Stimulated activated CD8-positive, alpha-beta memory T cell treated with anti-CD3 and anti-CD28 coated beads, Interleukin-12 subunit alpha, Interleukin-12 subunit beta, amount 100 ng/mL, for 24 hours (primary cell): ENCODE measurements around the gene LOC128125822.

Source experiments
- DNase-seq: peaks from one replicate; pipeline ENCODE4 v3.0.0-alpha.2; 2020; ENCODE audit errors: extremely low read depth

Gene LOC128125822

GRCh38 chr6:63556369-63556768 is 15.9 kb upstream of the LOC128125822 start:
- DNase-seq: no peak

GRCh38 chr6:63558278-63558677 is 14.0 kb upstream of the LOC128125822 start:
- no peak for DNase-seq

GRCh38 chr6:63560801-63561287 is 11.4 kb upstream of the LOC128125822 start:
- no peak for DNase-seq

- DNase-seq: no peak
These were observed 11.0 kb upstream of the LOC128125822 start for GRCh38 chr6:63561288-63561687.

- DNase-seq: no peak
These were observed 9.0 kb upstream of the LOC128125822 start for GRCh38 chr6:63563235-63563634.

- no peak for DNase-seq
These were observed 7.1 kb upstream of the LOC128125822 start for GRCh38 chr6:63565058-63565726.

GRCh38 chr6:63565727-63566596 is 6.3 kb upstream of the LOC128125822 start:
- DNase-seq: no peak

DNA sequence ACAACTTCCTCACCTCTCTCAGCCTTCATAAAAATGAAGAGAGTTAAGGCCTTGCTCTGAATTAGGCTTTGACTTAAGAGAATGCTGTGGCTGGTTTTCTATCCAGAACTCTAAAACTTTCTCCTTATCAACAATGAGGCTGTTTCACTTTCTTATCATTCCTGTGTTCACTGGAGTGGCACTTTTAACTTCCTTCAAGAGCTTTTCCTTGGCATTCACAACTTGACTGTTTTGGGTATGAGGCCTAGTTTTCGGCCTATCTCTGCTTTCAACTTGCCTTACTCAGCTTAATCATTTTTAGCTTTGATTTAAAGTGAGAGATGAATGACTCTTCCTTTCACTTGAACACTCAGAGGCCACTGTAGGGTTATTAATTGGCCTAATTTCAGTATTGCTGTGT is 4.3 kb upstream of the LOC128125822 start:
- DNase-seq: no peak

DNA sequence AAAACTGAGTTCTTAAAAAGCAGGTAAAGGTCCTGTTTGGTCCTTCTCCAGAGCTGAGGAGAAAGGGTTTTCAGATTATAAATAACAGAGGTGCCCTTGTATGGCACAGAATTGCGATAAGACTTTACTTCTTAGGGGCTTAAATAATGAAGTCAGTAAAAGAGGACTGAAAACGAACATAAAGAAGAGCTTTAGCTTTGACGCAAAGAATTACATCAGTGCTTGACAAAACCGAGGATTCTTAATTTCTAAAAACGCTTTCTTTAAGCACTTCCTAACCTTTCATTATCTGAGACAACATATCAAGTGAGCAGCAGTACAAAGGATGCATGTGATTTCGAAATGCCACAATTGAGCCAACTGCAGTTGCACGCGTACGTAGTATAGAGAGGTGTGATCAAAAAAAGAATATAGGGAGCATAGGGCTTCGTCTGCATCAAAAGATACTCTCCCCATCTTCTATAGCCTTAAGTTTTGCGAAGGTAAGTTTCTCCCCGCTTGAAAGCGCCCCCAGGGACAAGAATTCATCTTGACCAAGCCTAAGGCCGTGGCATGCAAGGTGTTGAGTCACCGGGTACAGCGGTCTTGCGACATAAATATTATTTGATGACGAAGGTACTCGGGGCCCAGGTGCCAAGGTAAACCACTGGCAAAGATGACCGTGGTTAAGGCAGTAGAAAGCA is 778 bp upstream of the LOC128125822 start:
- DNase-seq: no peak

DNA sequence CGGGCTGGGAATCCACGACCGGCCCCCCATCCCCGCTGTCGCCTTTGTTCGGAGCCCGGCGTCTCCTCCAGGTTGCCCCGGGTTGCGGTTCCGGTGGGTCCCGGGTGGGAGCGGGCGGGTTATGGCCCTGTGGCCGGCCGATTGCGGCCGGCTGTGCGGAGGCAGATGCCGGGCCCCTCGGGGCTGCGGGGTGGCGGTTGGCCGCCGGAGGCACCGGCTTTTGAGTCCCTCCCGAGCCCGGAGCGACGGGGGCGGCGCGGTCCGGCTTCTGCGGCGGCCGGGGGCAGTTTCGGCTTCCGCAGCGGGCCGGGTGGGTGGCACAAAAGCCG is 431 bp downstream of the LOC128125822 start:
- DNase-seq: no peak

DNA sequence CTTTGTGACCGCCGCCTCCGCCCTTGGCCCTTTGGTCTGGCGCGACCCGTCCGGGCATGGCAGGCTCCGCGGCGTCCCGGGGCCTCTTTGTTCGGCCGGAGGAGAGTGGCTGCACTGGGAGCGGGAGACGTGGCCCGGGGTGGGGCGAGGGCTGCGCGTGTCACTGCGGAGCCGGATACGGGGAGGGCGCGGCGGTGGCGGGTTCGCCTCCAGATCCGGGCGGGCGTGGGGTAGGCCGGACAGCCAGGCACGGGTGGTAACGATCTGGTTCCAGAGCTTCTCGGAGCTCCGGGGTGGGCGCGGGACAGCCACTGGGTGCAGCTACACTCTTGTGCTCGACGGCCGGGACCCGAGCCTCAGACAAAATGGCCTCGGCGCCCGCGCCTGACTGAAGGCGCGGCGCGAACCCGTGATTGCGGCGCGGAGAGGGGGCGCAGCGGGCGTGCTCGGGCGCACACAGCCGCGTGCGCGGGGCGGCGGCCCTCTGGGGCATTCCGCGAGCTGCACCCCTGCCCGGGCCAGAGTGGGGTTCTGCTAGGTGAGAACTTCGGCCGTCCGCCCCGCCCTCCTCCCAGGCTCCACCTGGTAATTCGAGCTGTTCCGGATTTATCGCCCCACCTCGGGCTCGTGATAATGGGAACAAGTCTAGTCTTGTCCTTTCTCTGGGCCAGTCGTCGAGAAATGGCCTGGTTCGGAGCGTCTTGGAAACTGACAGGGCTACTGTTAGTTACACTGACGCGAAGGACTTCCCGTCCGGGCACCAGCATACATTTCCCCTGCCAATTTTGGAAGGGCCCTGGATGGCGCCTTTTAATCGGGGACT is 1.0 kb downstream of the LOC128125822 start:
- DNase-seq: no peak

DNA sequence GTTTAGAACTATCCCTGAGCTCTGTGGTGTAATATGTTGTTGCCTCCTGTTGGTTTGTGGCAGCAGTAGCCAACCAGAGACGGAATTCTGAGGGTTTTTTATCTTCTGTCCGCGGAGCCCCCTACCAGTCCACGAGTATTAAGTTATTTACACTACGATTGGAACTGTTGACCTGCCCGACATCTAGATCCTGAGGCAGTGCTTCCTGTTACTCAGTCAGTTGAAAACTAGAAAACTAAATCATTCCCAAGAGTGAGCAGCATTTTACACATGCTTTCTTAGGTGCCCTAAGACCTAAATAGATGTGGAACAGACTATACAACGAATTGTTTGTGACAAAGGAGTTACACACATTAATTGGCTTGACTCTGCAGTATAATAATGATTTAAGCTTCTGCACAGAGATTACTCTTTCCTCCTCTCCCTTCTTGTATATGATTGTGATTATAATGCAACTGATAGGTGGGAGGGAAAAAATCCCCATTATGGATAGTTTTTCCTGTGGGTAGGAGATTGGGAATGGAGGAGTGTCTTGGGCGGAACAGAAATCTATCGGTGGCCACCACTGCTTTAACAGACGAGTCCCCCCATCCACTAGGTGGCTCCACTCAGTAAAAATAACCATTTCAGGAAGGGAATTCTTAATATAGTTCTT is 1.7 kb downstream of the LOC128125822 start:
- no peak for DNase-seq

DNA sequence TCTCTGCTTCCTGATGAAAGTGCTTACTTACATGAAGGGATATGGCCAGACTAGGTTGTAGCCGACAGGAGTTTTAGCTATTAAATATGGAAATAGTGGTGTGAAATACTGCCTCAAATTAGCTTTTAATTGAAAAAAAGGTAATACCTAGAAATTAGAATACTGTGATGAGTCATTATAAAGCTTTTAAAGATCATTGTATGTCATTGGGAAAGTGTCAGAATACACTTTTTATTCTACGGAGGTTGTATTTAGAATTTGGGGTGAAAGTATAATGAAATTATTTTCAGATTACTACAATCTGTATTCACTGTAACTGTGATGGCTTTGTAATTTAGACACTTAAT is 2.2 kb downstream of the LOC128125822 start:
- DNase-seq: no peak

- DNase-seq: no peak
These were observed 4.0 kb downstream of the LOC128125822 start for GRCh38 chr6:63576147-63576772.

DNA sequence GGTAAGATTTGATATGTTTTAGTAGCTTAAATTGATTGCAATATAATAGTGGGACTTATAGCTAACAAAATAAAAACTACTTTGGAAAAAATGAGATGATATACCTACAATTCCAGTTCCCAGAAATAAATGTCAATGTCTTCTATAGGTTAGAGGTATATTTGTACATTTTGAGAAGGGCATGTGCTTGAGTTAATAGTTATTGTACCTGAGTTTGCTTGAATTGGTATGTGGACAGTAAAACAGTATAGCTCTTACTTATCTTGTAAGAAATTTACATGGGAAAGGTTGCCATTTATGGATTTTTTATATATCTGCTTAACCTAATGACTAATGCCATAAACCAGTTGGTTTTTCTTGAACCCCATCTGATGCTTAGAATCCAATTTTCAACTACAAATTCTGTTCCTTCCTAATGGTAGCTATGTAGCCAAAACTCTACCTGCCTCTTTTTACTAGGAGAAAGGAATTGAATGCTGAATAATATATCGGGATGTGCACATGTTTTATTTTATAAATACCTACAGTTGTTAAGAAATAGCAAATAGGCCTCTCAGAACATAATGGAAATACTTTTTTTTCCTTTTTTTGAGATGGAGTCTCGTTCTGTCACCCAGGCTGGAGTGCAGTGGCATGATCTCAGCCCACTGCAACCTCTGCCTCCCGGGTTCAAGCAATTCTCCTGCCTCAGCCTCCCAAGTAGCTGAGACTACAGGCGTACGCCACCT is 4.9 kb downstream of the LOC128125822 start:
- DNase-seq: no peak

DNA sequence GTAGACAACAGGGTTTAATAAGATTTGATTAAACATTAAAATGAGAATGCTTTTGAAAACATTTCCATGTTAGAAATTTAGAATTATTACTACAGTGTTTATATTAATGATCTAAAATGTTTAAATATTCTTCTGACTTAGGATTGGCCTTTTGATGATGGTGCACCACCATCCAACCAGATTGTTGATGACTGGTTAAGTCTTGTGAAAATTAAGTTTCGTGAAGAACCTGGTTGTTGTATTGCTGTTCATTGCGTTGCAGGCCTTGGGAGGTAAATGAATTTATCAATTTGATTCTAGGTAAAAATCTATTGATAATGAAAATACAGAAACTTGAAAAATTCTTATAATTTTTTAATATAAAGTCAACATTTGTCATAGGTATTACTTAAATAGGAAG is 6.5 kb downstream of the LOC128125822 start:
- DNase-seq: no peak

- no peak for DNase-seq
These were observed 7.8 kb downstream of the LOC128125822 start for GRCh38 chr6:63579937-63580703.

DNA sequence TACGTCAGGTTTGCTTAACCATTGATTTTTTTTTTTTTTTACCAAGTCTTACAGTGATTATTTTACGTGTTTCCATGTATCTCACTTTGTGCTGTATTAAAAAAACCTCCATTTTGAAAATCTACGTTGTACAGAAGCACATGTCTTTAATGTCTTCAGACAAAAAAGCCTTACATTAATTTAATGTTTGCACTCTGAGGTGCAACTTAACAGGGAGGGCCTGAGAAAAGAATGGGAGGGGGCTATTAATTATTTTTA is 8.4 kb downstream of the LOC128125822 start:
- DNase-seq: no peak

DNA sequence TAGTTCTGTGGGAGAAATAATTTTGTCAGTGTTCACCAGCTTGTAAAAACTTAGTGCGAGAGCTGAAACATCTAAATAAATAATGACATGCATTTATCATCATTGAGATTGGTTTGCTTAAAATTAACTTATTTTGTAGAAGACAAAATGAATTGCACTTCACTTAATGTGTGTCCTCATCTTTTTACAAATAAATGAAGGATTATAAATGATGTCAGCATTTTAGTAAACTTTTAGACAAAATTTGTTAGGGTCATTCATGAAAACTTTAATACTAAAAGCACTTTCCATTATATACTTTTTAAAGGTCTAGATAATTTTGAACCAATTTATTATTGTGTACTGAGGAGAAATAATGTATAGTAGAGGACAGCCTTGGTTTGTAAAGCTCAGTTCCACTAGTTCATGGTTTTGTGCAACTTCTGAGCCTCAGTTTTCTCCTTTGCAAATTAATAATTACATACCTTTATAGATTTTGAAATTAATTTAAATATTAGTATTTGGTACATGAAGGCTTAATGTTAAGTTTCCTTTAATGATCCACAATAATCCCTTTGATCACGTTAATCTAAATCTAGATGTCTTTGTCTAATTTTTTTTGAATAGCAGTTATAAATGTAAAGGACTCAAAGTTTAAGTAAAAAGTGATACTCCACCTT is 9.2 kb downstream of the LOC128125822 start:
- DNase-seq: no peak
